Naive thymus-derived CD4-positive, alpha-beta T cell (primary cell): Measurements from ENCODE around the gene SMTNL2. TPM values are rescaled to one million over a fixed set of nuclear protein-coding genes. Genes with fewer than 3 reads are reported as not detected.

Experiments
- ATAC-seq: fragments of 150-1000 bp; cut with Tn5 transposase; 2 replicates; pipeline ENCODE4 v1.10.0; 2021; ENCODE audit warnings: mild to moderate bottlenecking, moderate library complexity
- CTCF ChIA-PET: fragments of 350-600 bp; sonication (Branson Sonifier 250); formaldehyde crosslinking; loops from one replicate; lab custom pipeline; 2021; ENCODE audit warnings: antibody characterized with exemption; lab: Charles Lee
- POLR2A ChIA-PET: fragments of 350-600 bp; sonication (Branson Sonifier 250); formaldehyde crosslinking; loops from one replicate; lab custom pipeline; 2021; ENCODE audit warnings: antibody characterized with exemption, inconsistent platforms; lab: Charles Lee
- DNase-seq, 9 donors: peaks; one replicate each; pipeline versions ENCODE4 v3.0.0 to v3.0.0-alpha.2; 2020 to 2022; ENCODE audit warnings: mixed read lengths in 1 of 9
- H3K27ac ChIP-seq: one replicate; pipeline ENCODE4 v1.7.0; 2013; ENCODE audit warnings: mild to moderate bottlenecking, low read depth, low read length, moderate library complexity
- H3K27me3 ChIP-seq, 2 donors: one replicate each; pipeline ENCODE4 v1.7.0; 2013; ENCODE audit warnings: low read length in 2 of 2, mild to moderate bottlenecking in 2 of 2, moderate library complexity in 2 of 2; ENCODE audit not compliant: control insufficient read depth in 2 of 2, insufficient read depth in 2 of 2
- H3K36me3 ChIP-seq, 3 experiments: 1 replicate in 2 of 3; 2 replicates in 1 of 3; pipeline ENCODE4 v1.7.0; 2013; ENCODE audit warnings: low read length in 3 of 3, mild to moderate bottlenecking in 3 of 3, moderate library complexity in 1 of 3; ENCODE audit not compliant: insufficient read depth in 3 of 3, control insufficient read depth in 2 of 3
- H3K4me1 ChIP-seq, 2 donors: one replicate each; pipeline ENCODE4 v1.7.0; 2013; ENCODE audit warnings: low read length in 2 of 2, mild to moderate bottlenecking in 2 of 2, moderate library complexity in 1 of 2; ENCODE audit not compliant: control insufficient read depth in 2 of 2, insufficient read depth in 2 of 2
- H3K4me3 ChIP-seq: 2 replicates; pipeline ENCODE4 v1.7.0; 2013; ENCODE audit warnings: mild to moderate bottlenecking, low read length
- H3K9me3 ChIP-seq, 3 experiments: 1 replicate in 2 of 3; 2 replicates in 1 of 3; pipeline ENCODE4 v1.7.0; 2013; ENCODE audit warnings: low read length in 3 of 3; ENCODE audit not compliant: control insufficient read depth in 2 of 3
- H3K27ac Mint-ChIP-seq, 9 donors: one replicate each; pipeline ENCODE4 v1.8.0; 2020 to 2022; ENCODE audit warnings: mixed read lengths in 9 of 9, mild to moderate bottlenecking in 8 of 9, moderate library complexity in 5 of 9, inconsistent platforms in 2 of 9
- H3K27me3 Mint-ChIP-seq, 5 donors: one replicate each; pipeline ENCODE4 v1.8.0; 2021 to 2022; ENCODE audit warnings: mixed read lengths in 5 of 5, mild to moderate bottlenecking in 1 of 5
- H3K36me3 Mint-ChIP-seq, 5 donors: one replicate each; pipeline ENCODE4 v1.8.0; 2020 to 2022; ENCODE audit warnings: mixed read lengths in 5 of 5, mild to moderate bottlenecking in 3 of 5, inconsistent platforms in 1 of 5
- H3K4me1 Mint-ChIP-seq, 7 donors: one replicate each; pipeline ENCODE4 v1.8.0; 2020 to 2022; ENCODE audit warnings: mixed read lengths in 7 of 7, mild to moderate bottlenecking in 3 of 7, inconsistent platforms in 1 of 7
- H3K4me3 Mint-ChIP-seq, 10 donors: one replicate each; pipeline ENCODE4 v1.8.0; 2020 to 2022; ENCODE audit warnings: mild to moderate bottlenecking in 10 of 10, mixed read lengths in 10 of 10, moderate library complexity in 6 of 10, inconsistent platforms in 2 of 10
- H3K9me3 Mint-ChIP-seq, 11 donors: one replicate each; pipeline ENCODE4 v1.8.0; 2020 to 2022; ENCODE audit warnings: mixed read lengths in 11 of 11, mild to moderate bottlenecking in 4 of 11, inconsistent platforms in 1 of 11, moderate library complexity in 1 of 11
- intact Hi-C, 2 donors: fragments of 100-400 bp; cut with micrococcal nuclease; formaldehyde crosslinking; loops; one replicate each; pipeline ENCODE4 v1.15.1; 2023
- polyA plus RNA-seq, 2 donors: library from polyadenylated mRNA; unstranded; fragments of 300-500 nt; fragmentation: Illumina TruSeq; gene quantifications; one replicate each; pipeline ENCODE4 v1.2.3, GENCODE V29; 2021
- total RNA-seq, 6 experiments: library from RNA in 5 of 6; stranded (reverse) in 5 of 6; gene quantifications; 1 replicate in 5 of 6; 2 replicates in 1 of 6; pipeline ENCODE4 v1.2.3 and lab custom pipeline; 2021 to 2026

Gene SMTNL2
- total and polyA plus RNA-seq, 7 experiments from 2014 or later, result not detected

GRCh38 chr17:4641297-4642195, 57.2 kb downstream of the SMTNL2 start, which contains the start of gene ALOX15:
TSS of gene ALOX15 (minus strand) at chr17:4641678. CDS start at chr17:4641651, 27 bp downstream.
- Mint-ChIP-seq H3K27me3 (peaks cover 60 to 85% (median 69%) of the 10 kb centered on the region in 5 donors), H3K9me3 (no peaks in the 10 kb centered on the region), H3K27ac (peak within 1 kb of the TSS in 1 of 9 donors; percentile 19), H3K36me3 (peaks cover 0 to 5% (median 0%) of the 10 kb centered on the region in 5 donors), H3K4me3 (peak within 1 kb of the TSS in 3 of 10 donors; percentile 21 to 56 (median 40)), H3K4me1 (peaks cover 4 to 18% (median 14%) of the 10 kb centered on the region in 7 donors)
- DNase-seq, result no peak
- ChIA-PET POLR2A (no interaction called here), CTCF (no interaction called here)
- Histone ChIP-seq H3K4me3 (no peak within 1 kb of the TSS), H3K9me3 (no peaks in the 10 kb centered on the region), H3K36me3 (no peaks in the 10 kb centered on the region), H3K4me1 (no peaks in the 10 kb centered on the region), H3K27ac (no peak within 1 kb of the TSS), H3K27me3 (peaks cover 0 to 10% of the 10 kb centered on the region in 2 donors)
- ATAC-seq, result no peak
- intact Hi-C loops, result no loop called here

GRCh38 chr17:4642286-4642685, 58.0 kb downstream of the SMTNL2 start:
- H3K27ac ChIP-seq, result no peak overlapping the region
- DNase-seq (no peak), ATAC-seq (no peak)
- ChIA-PET CTCF (no interaction called here), POLR2A (no interaction called here)
- no peaks in the 10 kb centered on the region for H3K9me3 ChIP-seq
- H3K27me3 ChIP-seq, result peaks cover 0 to 10% of the 10 kb centered on the region in 2 donors
- H3K36me3 ChIP-seq, result no peaks in the 10 kb centered on the region
- H3K4me1 ChIP-seq, result no peaks in the 10 kb centered on the region
- Mint-ChIP-seq H3K27ac (no peak overlapping the region), H3K9me3 (no peaks in the 10 kb centered on the region), H3K4me3 (peak overlapping the region in 1 of 10 donors; percentile 56), H3K27me3 (peaks cover 55 to 80% (median 63%) of the 10 kb centered on the region in 5 donors), H3K36me3 (peaks cover 0 to 5% (median 0%) of the 10 kb centered on the region in 5 donors), H3K4me1 (peaks cover 4 to 15% (median 12%) of the 10 kb centered on the region in 7 donors)
- H3K4me3 ChIP-seq, result no peak overlapping the region
- intact Hi-C loops, result no loop called here

- ChIA-PET POLR2A (no interaction called here), CTCF (no interaction called here)
- no peaks in the 10 kb centered on the region for H3K9me3 Mint-ChIP-seq
- peak overlapping the region in 1 of 10 donors; percentile 19 for H3K4me3 Mint-ChIP-seq
- ATAC-seq (no peak), DNase-seq (no peak)
- Histone ChIP-seq H3K4me1 (no peaks in the 10 kb centered on the region), H3K27ac (no peak overlapping the region), H3K36me3 (no peaks in the 10 kb centered on the region), H3K27me3 (peaks cover 0 to 7% of the 10 kb centered on the region in 2 donors), H3K4me3 (no peak overlapping the region), H3K9me3 (no peaks in the 10 kb centered on the region)
- peaks cover 46 to 74% (median 55%) of the 10 kb centered on the region in 5 donors for H3K27me3 Mint-ChIP-seq
- peaks cover 4 to 12% (median 11%) of the 10 kb centered on the region in 7 donors for H3K4me1 Mint-ChIP-seq
- no peak overlapping the region for H3K27ac Mint-ChIP-seq
- peaks cover 0 to 5% (median 0%) of the 10 kb centered on the region in 5 donors for H3K36me3 Mint-ChIP-seq
- intact Hi-C loops, result no loop called here
Measured at GRCh38 chr17:4643676-4644075, 59.3 kb downstream of the SMTNL2 start.

- intact Hi-C loops, result no loop called here
- Mint-ChIP-seq H3K9me3 (no peaks in the 10 kb centered on the region), H3K4me1 (peaks cover 0 to 6% (median 4%) of the 10 kb centered on the region in 7 donors), H3K27ac (no peak overlapping the region), H3K27me3 (peaks cover 42 to 77% (median 47%) of the 10 kb centered on the region in 5 donors), H3K4me3 (no peak overlapping the region), H3K36me3 (peaks cover 0 to 5% (median 0%) of the 10 kb centered on the region in 5 donors)
- no peak for DNase-seq
- ATAC-seq, result peak; percentile 69
- ChIA-PET CTCF (interaction anchor here (0.7 kb wide), 1 partner anchor 98 kb away, joined by 3 read pairs; no protein-coding TSS in a partner anchor), POLR2A (no interaction called here)
- no peaks in the 10 kb centered on the region for H3K36me3 ChIP-seq
- H3K4me3 ChIP-seq, result no peak overlapping the region
- no peaks in the 10 kb centered on the region for H3K9me3 ChIP-seq
- H3K27me3 ChIP-seq, result peaks cover 0 to 7% of the 10 kb centered on the region in 2 donors
- no peaks in the 10 kb centered on the region for H3K4me1 ChIP-seq
- H3K27ac ChIP-seq, result no peak overlapping the region
Measured at GRCh38 chr17:4645642-4646041, 61.3 kb downstream of the SMTNL2 start.

- peaks cover 0 to 5% (median 0%) of the 10 kb centered on the region in 5 donors for H3K36me3 Mint-ChIP-seq
- H3K27ac Mint-ChIP-seq, result no peak overlapping the region
- Histone ChIP-seq H3K4me3 (no peak overlapping the region), H3K27me3 (peaks cover 0 to 3% of the 10 kb centered on the region in 2 donors), H3K9me3 (no peaks in the 10 kb centered on the region), H3K4me1 (no peaks in the 10 kb centered on the region), H3K36me3 (no peaks in the 10 kb centered on the region), H3K27ac (no peak overlapping the region)
- POLR2A ChIA-PET, result no interaction called here
- H3K9me3 Mint-ChIP-seq, result no peaks in the 10 kb centered on the region
- H3K4me1 Mint-ChIP-seq, result no peaks in the 10 kb centered on the region
- H3K4me3 Mint-ChIP-seq, result no peak overlapping the region
- no peak for DNase-seq
- peaks cover 18 to 56% (median 31%) of the 10 kb centered on the region in 5 donors for H3K27me3 Mint-ChIP-seq
- no peak for ATAC-seq
- CTCF ChIA-PET, result no interaction called here
- intact Hi-C loops, result no loop called here
Measured at GRCh38 chr17:4648741-4649140, 64.4 kb downstream of the SMTNL2 start.

GRCh38 chr17:4652997-4653396, 68.7 kb downstream of the SMTNL2 start:
- no peak overlapping the region for H3K4me3 ChIP-seq
- H3K36me3 ChIP-seq, result no peaks in the 10 kb centered on the region
- ChIA-PET POLR2A (no interaction called here), CTCF (no interaction called here)
- H3K27me3 Mint-ChIP-seq, result peaks cover 0 to 27% (median 11%) of the 10 kb centered on the region in 5 donors
- H3K4me1 ChIP-seq, result no peaks in the 10 kb centered on the region
- no peaks in the 10 kb centered on the region for H3K9me3 Mint-ChIP-seq
- intact Hi-C loops, result no loop called here
- H3K4me3 Mint-ChIP-seq, result no peak overlapping the region
- H3K4me1 Mint-ChIP-seq, result peaks cover 0 to 7% (median 0%) of the 10 kb centered on the region in 7 donors
- no peak overlapping the region for H3K27ac ChIP-seq
- H3K27me3 ChIP-seq, result no peaks in the 10 kb centered on the region
- H3K9me3 ChIP-seq, result no peaks in the 10 kb centered on the region
- DNase-seq (no peak), ATAC-seq (no peak)
- no peaks in the 10 kb centered on the region for H3K36me3 Mint-ChIP-seq
- peak overlapping the region in 1 of 9 donors; percentile 1 for H3K27ac Mint-ChIP-seq
